ENCODE results near the gene NLGN1. TPM values are rescaled to one million over a fixed set of nuclear protein-coding genes. Genes with fewer than 3 reads are reported as not detected.

The NLGN1 gene
- total and polyA plus RNA-seq, 2 experiments from 2014 or later = 5.3 to 10.9 TPM

- no peaks in the 10 kb centered on the region for H3K36me3 ChIP-seq
- H3K27ac ChIP-seq = no peak overlapping the region
- no peaks in the 10 kb centered on the region for H3K9me3 ChIP-seq (ENCODE audit: low read depth)
Observed at GRCh38 chr3:174049472-174049871, 651.9 kb downstream of the NLGN1 start.

GRCh38 chr3:174051191-174051590 lies 653.6 kb downstream of the NLGN1 start:
- peaks cover 1% of the 10 kb centered on the region for H3K4me1 ChIP-seq (ENCODE audit: low read depth)
- no peaks in the 10 kb centered on the region for H3K27me3 ChIP-seq
- TF ChIP-seq CTCF (IDR thresholded peaks at IDR 0.05; ENCODE audit: low read depth, low read length) = no peak
- H3K27ac ChIP-seq = no peak overlapping the region
- H3K36me3 ChIP-seq = no peaks in the 10 kb centered on the region
- no peaks in the 10 kb centered on the region for H3K9me3 ChIP-seq (ENCODE audit: low read depth)
- no peak for DNase-seq (ENCODE audit: low read depth in 1 of 2, low spot score in 1 of 2)
- H3K4me3 ChIP-seq = no peak overlapping the region

More at GRCh38 chr3:174049472-174049871, 651.9 kb downstream of the NLGN1 start:
- Histone ChIP-seq H3K27me3 (no peaks in the 10 kb centered on the region), H3K4me3 (no peak overlapping the region), H3K4me1 (ENCODE audit: low read depth) (peaks cover 7% of the 10 kb centered on the region)
- TF ChIP-seq CTCF (IDR thresholded peaks at IDR 0.05; ENCODE audit: low read depth, low read length) = no peak
- no peak for DNase-seq (ENCODE audit: low read depth in 1 of 2, low spot score in 1 of 2)

GRCh38 chr3:174058804-174059203 lies 661.3 kb downstream of the NLGN1 start:
- no peaks in the 10 kb centered on the region for H3K4me1 ChIP-seq (ENCODE audit: low read depth)
- no peaks in the 10 kb centered on the region for H3K27me3 ChIP-seq
- no peak overlapping the region for H3K27ac ChIP-seq
- H3K36me3 ChIP-seq = no peaks in the 10 kb centered on the region
- TF ChIP-seq CTCF (IDR thresholded peaks at IDR 0.05; ENCODE audit: low read depth, low read length) = no peak
- DNase-seq (ENCODE audit: low read depth in 1 of 2, low spot score in 1 of 2) = no peak
- H3K9me3 ChIP-seq (ENCODE audit: low read depth) = no peaks in the 10 kb centered on the region
- no peak overlapping the region for H3K4me3 ChIP-seq

- Histone ChIP-seq H3K27ac (no peak overlapping the region), H3K36me3 (no peaks in the 10 kb centered on the region), H3K4me3 (no peak overlapping the region), H3K4me1 (ENCODE audit: low read depth) (no peaks in the 10 kb centered on the region), H3K27me3 (no peaks in the 10 kb centered on the region), H3K9me3 (ENCODE audit: low read depth) (no peaks in the 10 kb centered on the region)
- no peak for DNase-seq (ENCODE audit: low read depth in 1 of 2, low spot score in 1 of 2)
- no peak for TF ChIP-seq CTCF (IDR thresholded peaks at IDR 0.05; ENCODE audit: low read depth, low read length)
Observed at GRCh38 chr3:174060431-174060830, 662.9 kb downstream of the NLGN1 start.

GRCh38 chr3:174061162-174061561 lies 663.6 kb downstream of the NLGN1 start:
- H3K27ac ChIP-seq = no peak overlapping the region

More at GRCh38 chr3:174061162-174061561, 663.6 kb downstream of the NLGN1 start:
- no peak for DNase-seq (ENCODE audit: low read depth in 1 of 2, low spot score in 1 of 2)
- Histone ChIP-seq H3K9me3 (ENCODE audit: low read depth) (no peaks in the 10 kb centered on the region), H3K27me3 (no peaks in the 10 kb centered on the region), H3K4me1 (ENCODE audit: low read depth) (no peaks in the 10 kb centered on the region), H3K36me3 (no peaks in the 10 kb centered on the region), H3K4me3 (no peak overlapping the region)
- no peak for TF ChIP-seq CTCF (IDR thresholded peaks at IDR 0.05; ENCODE audit: low read depth, low read length)

Measured in cardiac muscle cell (in vitro differentiated cells and primary cell).